Prostate gland (tissue), 2 donors: ENCODE results near the gene TAGAP. TPM values are rescaled to one million over a fixed set of nuclear protein-coding genes. Genes with fewer than 3 reads are reported as not detected.

Experiments
- DNase-seq: peaks from one replicate; pipeline ENCODE4 v3.0.0-alpha.2; 2019; ENCODE audit warnings: low spot score
- H3K27ac ChIP-seq, 2 donors: fragments of 200-600 bp; sonication (generic); 2 replicates each; pipeline ENCODE4 v1.5.1; 2017 to 2019
- H3K27me3 ChIP-seq: fragments of 200-600 bp; sonication (generic); replicated peaks from 2 replicates; pipeline ENCODE4 v1.5.1; 2019; ENCODE audit not compliant: insufficient read depth
- H3K36me3 ChIP-seq, 2 donors: fragments of 200-600 bp; sonication (generic); 1 replicate in 1 of 2; 2 replicates in 1 of 2; pipeline versions ENCODE4 v1.5.1 to v1.8.1; 2017 to 2019
- H3K4me1 ChIP-seq: fragments of 200-600 bp; sonication (generic); replicated peaks from 2 replicates; pipeline ENCODE4 v1.5.1; 2019
- H3K4me3 ChIP-seq, 2 donors: fragments of 200-600 bp; sonication (generic); 2 replicates each; pipeline ENCODE4 v1.5.1; 2017 to 2019
- H3K9me3 ChIP-seq: fragments of 200-600 bp; sonication (generic); 2 replicates; pipeline ENCODE4 v1.5.1; 2017
- POLR2A ChIP-seq: fragments of 450-650 bp; IDR thresholded peaks from one replicate; pipeline ENCODE4 v1.6.1; 2016; ENCODE audit warnings: antibody characterized with exemption, mild to moderate bottlenecking
- POLR2AphosphoS5 ChIP-seq: sonication (generic); formaldehyde crosslinking; IDR thresholded peaks from one replicate; pipeline ENCODE4 v1.6.1; 2017; ENCODE audit warnings: antibody characterized with exemption
- WGBS: methylation state at CpG from one replicate; pipeline ENCODE4 v1.1.5; 2018; 5-methylcytosine and 5-hydroxymethylcytosine counted together
- intact Hi-C: fragments of 100-400 bp; cut with DNase I; formaldehyde crosslinking; loops from one replicate; pipeline ENCODE4 v1.14.2; 2022
- total RNA-seq, 2 donors: library from RNA; depleted of rRNA; stranded (reverse); fragments of >200 nt; gene quantifications; one replicate each; pipeline ENCODE4 v1.1.0, GENCODE V29; 2016
- TF ChIP-seq, protein P1 (sequence below), 4 experiments: fragments of 200-600 bp in 2 of 4; fragments of 450-650 bp in 2 of 4; sonication (generic) in 2 of 4; IDR thresholded peaks; 1 replicate in 3 of 4; 2 replicates in 1 of 4; pipeline ENCODE4 v1.5.1; 2016 to 2019; ENCODE audit warnings: antibody characterized with exemption in 4 of 4, mild to moderate bottlenecking in 2 of 4, moderate library complexity in 2 of 4

TAGAP gene
- total RNA-seq, 2 donors from 2014 or later: 2.6 to 4.8 TPM

DNA sequence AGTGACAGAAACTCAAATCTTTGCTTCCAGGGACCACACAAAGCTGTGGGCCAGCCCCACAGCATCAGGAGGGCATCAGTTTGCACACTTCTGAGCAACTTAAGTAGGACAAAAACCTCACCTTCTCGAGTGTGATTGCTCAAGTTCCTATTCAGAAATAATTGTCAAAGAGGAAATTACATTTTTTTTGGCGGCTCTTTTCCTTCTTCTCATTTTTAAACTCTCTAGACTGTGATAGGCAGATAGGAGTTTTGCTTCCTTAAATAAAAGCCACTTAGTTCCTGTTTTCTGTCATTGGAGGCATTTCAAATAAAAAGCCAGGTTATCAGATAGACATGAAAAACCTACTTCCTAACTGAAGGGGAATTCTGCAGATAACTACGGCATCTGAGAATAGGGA lies 11.2 kb upstream of the TAGAP start:
- Histone ChIP-seq H3K27ac (no peak overlapping the region), H3K9me3 (no peaks in the 10 kb centered on the region), H3K36me3 (no peaks in the 10 kb centered on the region), H3K4me1 (no peaks in the 10 kb centered on the region), H3K4me3 (no peak overlapping the region), H3K27me3 (no peaks in the 10 kb centered on the region)
- WGBS: 48% methylated on average over 3 of the region's 3 CpGs
- DNase-seq: no peak
- intact Hi-C loops: no loop called here
- no peak for TF ChIP-seq POLR2A
- TF ChIP-seq, protein P1, sequence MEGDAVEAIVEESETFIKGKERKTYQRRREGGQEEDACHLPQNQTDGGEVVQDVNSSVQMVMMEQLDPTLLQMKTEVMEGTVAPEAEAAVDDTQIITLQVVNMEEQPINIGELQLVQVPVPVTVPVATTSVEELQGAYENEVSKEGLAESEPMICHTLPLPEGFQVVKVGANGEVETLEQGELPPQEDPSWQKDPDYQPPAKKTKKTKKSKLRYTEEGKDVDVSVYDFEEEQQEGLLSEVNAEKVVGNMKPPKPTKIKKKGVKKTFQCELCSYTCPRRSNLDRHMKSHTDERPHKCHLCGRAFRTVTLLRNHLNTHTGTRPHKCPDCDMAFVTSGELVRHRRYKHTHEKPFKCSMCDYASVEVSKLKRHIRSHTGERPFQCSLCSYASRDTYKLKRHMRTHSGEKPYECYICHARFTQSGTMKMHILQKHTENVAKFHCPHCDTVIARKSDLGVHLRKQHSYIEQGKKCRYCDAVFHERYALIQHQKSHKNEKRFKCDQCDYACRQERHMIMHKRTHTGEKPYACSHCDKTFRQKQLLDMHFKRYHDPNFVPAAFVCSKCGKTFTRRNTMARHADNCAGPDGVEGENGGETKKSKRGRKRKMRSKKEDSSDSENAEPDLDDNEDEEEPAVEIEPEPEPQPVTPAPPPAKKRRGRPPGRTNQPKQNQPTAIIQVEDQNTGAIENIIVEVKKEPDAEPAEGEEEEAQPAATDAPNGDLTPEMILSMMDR (IDR thresholded peaks at IDR 0.05): no peak
- no peak for TF ChIP-seq POLR2AphosphoS5

DNA sequence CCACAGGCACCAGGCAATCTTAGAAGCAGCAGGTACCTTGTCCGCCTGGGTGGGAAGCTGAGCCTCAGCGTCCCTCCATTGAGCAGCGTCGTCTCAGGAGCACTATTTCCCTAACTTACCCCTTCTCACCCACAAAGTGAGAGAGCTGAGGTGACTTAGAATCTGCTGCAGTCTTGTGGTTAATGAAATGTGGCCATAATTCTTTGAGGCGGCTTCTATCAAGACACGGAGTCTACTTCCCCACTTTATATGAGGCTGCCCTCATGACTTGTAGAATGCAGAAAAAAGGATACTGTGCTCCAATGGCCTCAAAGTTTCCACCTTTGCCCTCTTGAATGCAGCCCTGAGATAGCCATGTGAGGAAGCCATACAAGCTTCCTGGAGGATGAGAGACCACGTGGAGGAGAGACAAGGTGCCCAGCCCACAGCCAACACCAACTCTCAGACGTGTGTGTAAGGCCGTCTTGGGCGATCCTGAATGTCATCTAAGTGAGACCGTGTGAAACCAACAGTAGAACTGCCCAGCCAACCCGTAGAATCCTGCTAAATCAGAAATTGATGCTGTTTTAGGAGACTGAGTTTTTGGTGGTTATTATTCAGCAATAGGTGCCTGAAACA lies 9.1 kb upstream of the TAGAP start:
- DNase-seq: no peak
- intact Hi-C loops: no loop called here
- Histone ChIP-seq H3K27ac (no peak overlapping the region), H3K27me3 (no peaks in the 10 kb centered on the region), H3K9me3 (no peaks in the 10 kb centered on the region), H3K4me3 (no peak overlapping the region), H3K36me3 (no peaks in the 10 kb centered on the region), H3K4me1 (no peaks in the 10 kb centered on the region)
- WGBS: 86% methylated on average over 12 of the region's 12 CpGs
- TF ChIP-seq POLR2A (no peak), POLR2AphosphoS5 (no peak)
- TF ChIP-seq, protein P1 (IDR thresholded peaks at IDR 0.05): no peak

DNA sequence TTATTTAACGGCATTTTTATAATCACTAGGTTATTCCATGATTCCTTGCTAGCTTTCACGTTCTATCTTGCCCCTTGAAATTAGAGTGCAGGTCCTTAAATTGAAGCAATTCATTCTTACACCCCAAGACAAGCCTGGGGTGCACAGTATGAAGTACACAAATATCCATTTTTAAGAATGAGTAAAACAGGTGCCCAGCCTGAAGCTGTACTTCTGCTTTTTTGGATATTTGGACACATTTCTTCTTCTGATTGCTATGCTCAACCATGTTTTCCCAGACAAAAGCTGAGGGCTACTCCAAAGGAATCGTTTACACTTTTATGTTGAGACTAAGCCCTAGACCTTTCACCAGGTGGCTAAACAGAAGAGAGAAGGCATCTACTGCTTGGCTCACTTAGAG lies 7.9 kb upstream of the TAGAP start:
- intact Hi-C loops: no loop called here
- Histone ChIP-seq H3K4me1 (no peaks in the 10 kb centered on the region), H3K9me3 (no peaks in the 10 kb centered on the region), H3K27ac (no peak overlapping the region), H3K4me3 (no peak overlapping the region), H3K27me3 (no peaks in the 10 kb centered on the region), H3K36me3 (no peaks in the 10 kb centered on the region)
- TF ChIP-seq POLR2A: no peak
- DNase-seq: no peak
- 46% methylated on average over 3 of the region's 3 CpGs for WGBS

DNA sequence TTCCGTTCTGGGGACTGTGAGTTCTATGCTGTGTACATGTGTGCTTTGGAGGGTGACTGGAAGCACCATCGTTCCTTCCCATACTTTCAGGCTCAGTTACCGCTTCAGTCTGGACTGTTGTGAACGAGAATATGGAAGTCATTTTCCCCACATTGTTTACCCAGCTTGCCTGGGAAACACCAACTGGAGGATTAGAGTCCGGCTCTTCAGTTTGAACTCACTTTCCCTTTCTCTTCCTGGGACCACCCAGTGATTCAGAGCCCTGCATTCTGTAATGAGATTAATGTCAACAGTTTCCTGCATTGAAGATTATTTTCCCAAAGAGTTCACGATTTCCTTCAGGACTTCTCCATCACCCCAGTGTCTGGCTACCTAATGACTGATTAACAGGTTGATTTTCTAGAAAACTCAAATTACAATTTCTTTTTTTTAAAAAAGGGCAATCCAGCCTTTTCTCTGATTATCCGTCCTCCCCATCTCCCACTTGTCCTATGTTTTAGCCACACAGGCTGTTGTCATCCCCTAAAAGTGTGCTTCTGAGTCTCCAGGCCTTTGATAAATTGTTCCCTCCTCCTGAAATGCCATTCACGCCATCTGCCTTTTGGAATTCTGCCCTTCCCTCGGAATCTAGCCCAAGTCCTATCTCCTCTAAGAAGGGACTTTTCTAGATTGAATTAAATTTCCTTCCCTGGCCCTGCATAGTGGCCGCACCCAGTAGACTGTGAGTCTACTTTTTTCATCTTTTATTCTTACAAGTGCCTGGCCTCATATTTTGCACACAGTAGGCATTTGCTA lies 3.3 kb upstream of the TAGAP start:
- Histone ChIP-seq H3K27ac (no peak overlapping the region), H3K4me1 (no peaks in the 10 kb centered on the region), H3K36me3 (no peaks in the 10 kb centered on the region), H3K27me3 (no peaks in the 10 kb centered on the region), H3K9me3 (no peaks in the 10 kb centered on the region), H3K4me3 (no peak overlapping the region)
- no peak for TF ChIP-seq POLR2A
- TF ChIP-seq POLR2AphosphoS5: no peak
- TF ChIP-seq, protein P1 (IDR thresholded peaks at IDR 0.05): no peak
- intact Hi-C loops: no loop called here
- WGBS: 68% methylated on average over 10 of the region's 10 CpGs
- DNase-seq: no peak

DNA sequence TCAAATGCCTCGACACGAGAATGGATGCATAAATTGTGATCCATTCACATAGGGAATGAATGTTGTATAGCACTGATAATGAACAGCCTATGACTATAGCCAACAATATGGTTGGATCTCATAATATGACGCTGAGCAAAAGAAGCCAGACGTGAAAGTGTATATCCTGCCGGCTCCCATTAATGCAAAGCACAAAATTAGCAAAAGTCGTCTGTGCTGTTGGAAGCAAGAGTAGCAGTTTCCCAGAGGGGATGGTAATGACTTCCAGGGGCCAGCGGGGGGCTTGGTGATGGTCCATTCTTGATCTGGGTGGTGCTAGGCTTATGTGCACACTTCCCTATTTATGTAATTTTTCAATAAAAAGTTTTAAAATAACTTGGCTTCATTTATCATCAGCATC lies 1.0 kb upstream of the TAGAP start:
- Histone ChIP-seq H3K36me3 (no peaks in the 10 kb centered on the region), H3K9me3 (no peaks in the 10 kb centered on the region), H3K4me3 (no peak overlapping the region), H3K27me3 (no peaks in the 10 kb centered on the region), H3K4me1 (no peaks in the 10 kb centered on the region), H3K27ac (no peak overlapping the region)
- 77% methylated on average over 7 of the region's 7 CpGs for WGBS
- TF ChIP-seq POLR2A: no peak
- no peak for TF ChIP-seq POLR2AphosphoS5
- TF ChIP-seq, protein P1 (IDR thresholded peaks at IDR 0.05): no peak
- intact Hi-C loops: no loop called here
- no peak for DNase-seq
